Neural progenitor cell (in vitro differentiated cells): Measurements from ENCODE around the gene NOS3. TPM values are rescaled to one million over a fixed set of nuclear protein-coding genes. Genes with fewer than 3 reads are reported as not detected.

Experiments used
- DNase-seq: peaks from one replicate; pipeline ENCODE4 v3.0.0-alpha.2; 2016; ENCODE audit warnings: low spot score
- H2AFZ ChIP-seq: fragments of 200-600 bp; sonication (generic); replicated peaks from 2 replicates; pipeline ENCODE4 v1.6.1; 2016; ENCODE audit warnings: antibody characterized with exemption
- H3F3A ChIP-seq: fragments of 200-600 bp; sonication (generic); 2 replicates; pipeline ENCODE4 v1.6.1; 2016; ENCODE audit warnings: antibody characterized with exemption, low read depth
- H3K27ac ChIP-seq: fragments of 200-600 bp; sonication (generic); 2 replicates; pipeline ENCODE4 v1.5.1; 2016; ENCODE audit warnings: mild to moderate bottlenecking
- H3K27me3 ChIP-seq: fragments of 200-600 bp; sonication (generic); 2 replicates; pipeline ENCODE4 v1.6.1; 2016; ENCODE audit warnings: mild to moderate bottlenecking, moderate library complexity
- H3K36me3 ChIP-seq: fragments of 200-600 bp; sonication (generic); 2 replicates; pipeline ENCODE4 v1.5.1; 2016
- H3K4me1 ChIP-seq: fragments of 200-600 bp; sonication (generic); 2 replicates; pipeline ENCODE4 v1.6.1; 2016; ENCODE audit warnings: mixed run types
- H3K4me2 ChIP-seq: fragments of 200-600 bp; sonication (generic); 2 replicates; pipeline ENCODE4 v1.6.1; 2016
- H3K4me3 ChIP-seq: fragments of 200-600 bp; sonication (generic); 2 replicates; pipeline ENCODE4 v1.5.1; 2016
- H3K79me2 ChIP-seq: fragments of 200-600 bp; sonication (generic); 2 replicates; pipeline ENCODE4 v1.6.1; 2016; ENCODE audit warnings: low read depth
- H3K9ac ChIP-seq: fragments of 200-600 bp; sonication (generic); 2 replicates; pipeline ENCODE4 v1.6.1; 2016
- H3K9me3 ChIP-seq: fragments of 200-600 bp; sonication (generic); 2 replicates; pipeline ENCODE4 v1.5.1; 2016; ENCODE audit warnings: low read depth
- H4K20me1 ChIP-seq: fragments of 200-600 bp; sonication (generic); 2 replicates; pipeline ENCODE4 v1.6.1; 2016; ENCODE audit warnings: low read depth
- H3K27ac Mint-ChIP-seq: 3 replicates; pipeline ENCODE4 v1.8.0; 2021; ENCODE audit warnings: mixed read lengths
- H3K27me3 Mint-ChIP-seq: 2 replicates; pipeline ENCODE4 v1.8.0; 2022; ENCODE audit warnings: low read depth, mild to moderate bottlenecking, inconsistent platforms, moderate library complexity, mixed read lengths; ENCODE audit not compliant: insufficient read depth
- H3K36me3 Mint-ChIP-seq: 3 replicates; pipeline ENCODE4 v1.8.0; 2021; ENCODE audit warnings: mixed read lengths
- H3K4me1 Mint-ChIP-seq: 3 replicates; pipeline ENCODE4 v1.8.0; 2021; ENCODE audit warnings: mixed read lengths
- H3K4me3 Mint-ChIP-seq: 3 replicates; pipeline ENCODE4 v1.8.0; 2021; ENCODE audit warnings: mild to moderate bottlenecking, moderate library complexity, mixed read lengths
- H3K9me3 Mint-ChIP-seq: 3 replicates; pipeline ENCODE4 v1.8.0; 2020; ENCODE audit warnings: mixed read lengths
- EZH2 ChIP-seq: fragments of 200-600 bp; sonication (generic); IDR thresholded peaks from 2 replicates; pipeline ENCODE4 v1.6.1; 2017; ENCODE audit warnings: antibody characterized with exemption, mild to moderate bottlenecking, moderate library complexity
- EZH2phosphoT487 ChIP-seq: fragments of 200-600 bp; sonication (generic); IDR thresholded peaks from 2 replicates; pipeline ENCODE4 v1.6.1; 2017; ENCODE audit warnings: antibody characterized with exemption
- total RNA-seq: library from RNA; depleted of rRNA; stranded (reverse); fragments of >200 nt; gene quantifications from 2 replicates; pipeline ENCODE4 v1.2.3, GENCODE V29; 2015; ENCODE audit warnings: low replicate concordance
- TF ChIP-seq, protein P1 (sequence below): fragments of 200-600 bp; sonication (generic); IDR thresholded peaks from 2 replicates; pipeline ENCODE4 v1.5.1; 2017; ENCODE audit warnings: antibody characterized with exemption, mild to moderate bottlenecking

NOS3 gene
- total RNA-seq, 1 donor from 2014 or later = 1.3 TPM

DNA sequence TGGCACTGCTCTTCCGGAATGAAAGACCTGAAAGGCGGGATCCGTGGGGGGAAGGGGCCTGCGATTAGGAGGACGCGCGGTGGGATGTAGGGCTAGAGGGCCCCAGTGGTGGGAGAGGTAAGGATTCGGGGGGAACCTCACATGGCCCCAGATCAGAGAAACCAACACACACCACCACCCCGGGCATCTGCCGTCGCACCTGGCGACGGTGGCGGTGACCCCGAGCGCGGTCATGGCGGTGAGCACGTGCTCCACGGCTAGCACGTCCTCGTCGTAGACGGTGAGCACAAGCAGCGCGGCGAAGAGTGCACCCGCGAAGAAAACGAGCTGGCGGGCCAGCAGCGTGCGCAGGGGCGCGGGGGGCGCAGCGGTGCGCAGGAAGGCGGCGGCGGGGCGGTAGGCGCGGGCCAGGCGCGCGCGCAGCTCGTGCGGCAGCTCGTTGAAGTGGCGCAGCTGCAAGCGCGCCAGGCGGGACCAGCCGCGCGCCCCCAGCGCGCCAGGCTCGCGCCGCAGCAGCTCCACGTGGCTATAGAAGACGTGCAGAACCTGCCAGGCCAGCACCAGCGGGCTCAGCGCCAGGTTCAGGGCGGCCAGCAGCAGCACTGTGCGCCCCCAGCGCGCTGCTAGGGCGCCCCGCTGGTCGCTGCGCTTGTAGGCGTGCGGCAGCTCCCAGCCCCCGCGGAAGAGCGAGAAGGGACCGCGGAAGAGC is 27.8 kb downstream of the NOS3 start:
- peak overlapping the region; percentile 91 for H3K27ac Mint-ChIP-seq
- peak overlapping the region; percentile 34 for H3K4me3 ChIP-seq
- peaks cover 57% of the 10 kb centered on the region for H3K4me1 Mint-ChIP-seq
- peaks cover 31% of the 10 kb centered on the region for H3F3A ChIP-seq
- H3K4me2 ChIP-seq = peak overlapping the region; percentile 74
- H3K36me3 ChIP-seq = no peaks in the 10 kb centered on the region
- DNase-seq = peak; percentile 66
- H3K9me3 ChIP-seq = no peaks in the 10 kb centered on the region
- H4K20me1 ChIP-seq = no peaks in the 10 kb centered on the region
- TF ChIP-seq, protein P1, sequence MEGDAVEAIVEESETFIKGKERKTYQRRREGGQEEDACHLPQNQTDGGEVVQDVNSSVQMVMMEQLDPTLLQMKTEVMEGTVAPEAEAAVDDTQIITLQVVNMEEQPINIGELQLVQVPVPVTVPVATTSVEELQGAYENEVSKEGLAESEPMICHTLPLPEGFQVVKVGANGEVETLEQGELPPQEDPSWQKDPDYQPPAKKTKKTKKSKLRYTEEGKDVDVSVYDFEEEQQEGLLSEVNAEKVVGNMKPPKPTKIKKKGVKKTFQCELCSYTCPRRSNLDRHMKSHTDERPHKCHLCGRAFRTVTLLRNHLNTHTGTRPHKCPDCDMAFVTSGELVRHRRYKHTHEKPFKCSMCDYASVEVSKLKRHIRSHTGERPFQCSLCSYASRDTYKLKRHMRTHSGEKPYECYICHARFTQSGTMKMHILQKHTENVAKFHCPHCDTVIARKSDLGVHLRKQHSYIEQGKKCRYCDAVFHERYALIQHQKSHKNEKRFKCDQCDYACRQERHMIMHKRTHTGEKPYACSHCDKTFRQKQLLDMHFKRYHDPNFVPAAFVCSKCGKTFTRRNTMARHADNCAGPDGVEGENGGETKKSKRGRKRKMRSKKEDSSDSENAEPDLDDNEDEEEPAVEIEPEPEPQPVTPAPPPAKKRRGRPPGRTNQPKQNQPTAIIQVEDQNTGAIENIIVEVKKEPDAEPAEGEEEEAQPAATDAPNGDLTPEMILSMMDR = no peak
- TF ChIP-seq EZH2 = peak; percentile 58
- H3K36me3 Mint-ChIP-seq = peaks cover 6% of the 10 kb centered on the region
- no peak overlapping the region for H3K27ac ChIP-seq
- H2AFZ ChIP-seq = peak overlapping the region; percentile 15
- peaks cover 16% of the 10 kb centered on the region for H3K27me3 Mint-ChIP-seq
- peaks cover 29% of the 10 kb centered on the region for H3K4me1 ChIP-seq
- no peaks in the 10 kb centered on the region for H3K79me2 ChIP-seq
- peak overlapping the region; percentile 79 for H3K4me3 Mint-ChIP-seq
- peaks cover 42% of the 10 kb centered on the region for H3K27me3 ChIP-seq
- no peaks in the 10 kb centered on the region for H3K9me3 Mint-ChIP-seq
- H3K9ac ChIP-seq = no peak overlapping the region

DNA sequence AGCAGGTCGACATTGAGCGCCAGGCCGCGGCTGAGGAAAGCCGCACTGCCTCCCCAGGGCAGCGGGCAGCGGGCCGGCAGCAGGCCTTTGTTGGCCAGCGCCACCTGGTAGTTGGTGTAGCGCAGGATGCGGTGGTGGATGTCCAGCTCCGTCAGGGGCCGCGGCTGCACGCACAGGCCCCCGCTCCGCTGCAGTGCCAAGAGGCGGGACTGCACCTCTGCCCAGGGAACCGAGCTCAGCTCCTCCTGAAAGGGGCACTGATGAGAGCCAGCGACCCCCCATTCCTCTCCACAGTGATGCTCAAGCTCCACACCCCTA is 28.3 kb downstream of the NOS3 start:
- Mint-ChIP-seq H3K4me3 (peak overlapping the region; percentile 65), H3K4me1 (peaks cover 56% of the 10 kb centered on the region), H3K27me3 (peaks cover 16% of the 10 kb centered on the region), H3K36me3 (peaks cover 6% of the 10 kb centered on the region), H3K9me3 (no peaks in the 10 kb centered on the region), H3K27ac (peak overlapping the region; percentile 69)
- DNase-seq = peak; percentile 42
- Histone ChIP-seq H3K9me3 (no peaks in the 10 kb centered on the region), H3K27me3 (peaks cover 41% of the 10 kb centered on the region), H2AFZ (no peak overlapping the region), H3K4me2 (peak overlapping the region; percentile 66), H3K36me3 (no peaks in the 10 kb centered on the region), H4K20me1 (no peaks in the 10 kb centered on the region), H3K79me2 (no peaks in the 10 kb centered on the region), H3K4me3 (no peak overlapping the region), H3K4me1 (peaks cover 29% of the 10 kb centered on the region), H3K9ac (no peak overlapping the region), H3F3A (peaks cover 31% of the 10 kb centered on the region), H3K27ac (no peak overlapping the region)
- TF ChIP-seq EZH2phosphoT487 (peak; percentile 44), EZH2 (no peak)
- TF ChIP-seq, protein P1 = no peak

DNA sequence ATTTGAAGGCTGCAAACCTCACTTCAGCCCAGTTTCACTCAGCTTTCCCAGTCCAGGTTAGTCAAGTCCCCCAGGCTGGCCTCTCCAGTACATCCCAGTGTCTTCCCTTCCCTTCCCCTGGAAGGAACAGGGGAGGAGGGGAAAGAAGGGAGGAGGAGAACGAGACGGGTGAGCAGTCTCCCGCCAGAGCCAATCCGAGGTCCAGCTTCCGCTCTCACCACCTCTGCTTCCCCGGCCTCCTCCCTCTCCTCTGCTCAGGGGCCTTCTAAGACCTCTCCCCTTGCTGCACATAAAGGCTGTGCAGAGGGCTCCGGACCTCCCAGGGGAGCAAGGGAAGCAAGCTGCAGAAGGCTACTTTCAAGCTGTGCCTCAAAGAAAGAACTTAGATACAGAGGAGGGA is 29.4 kb downstream of the NOS3 start:
- Histone ChIP-seq H4K20me1 (no peaks in the 10 kb centered on the region), H3K36me3 (no peaks in the 10 kb centered on the region), H3K9ac (no peak overlapping the region), H3K4me3 (peak overlapping the region; percentile 18), H3K79me2 (no peaks in the 10 kb centered on the region), H3K9me3 (no peaks in the 10 kb centered on the region), H3K27me3 (peaks cover 48% of the 10 kb centered on the region), H3K4me2 (peak overlapping the region; percentile 61), H3F3A (peaks cover 31% of the 10 kb centered on the region), H2AFZ (peak overlapping the region; percentile 84), H3K4me1 (peaks cover 32% of the 10 kb centered on the region), H3K27ac (peak overlapping the region; percentile 52)
- Mint-ChIP-seq H3K9me3 (no peaks in the 10 kb centered on the region), H3K36me3 (peaks cover 4% of the 10 kb centered on the region), H3K4me1 (peaks cover 56% of the 10 kb centered on the region), H3K4me3 (peak overlapping the region; percentile 60), H3K27ac (peak overlapping the region; percentile 84), H3K27me3 (peaks cover 16% of the 10 kb centered on the region)
- peak; percentile 77 for DNase-seq
- TF ChIP-seq, protein P1 = no peak
- TF ChIP-seq EZH2 = no peak
- no peak for TF ChIP-seq EZH2phosphoT487
